Measurements from ENCODE around the gene CALM1.

The CALM1 gene

GRCh38 chr14:90423166-90423565 lies 26.3 kb downstream of the CALM1 start:
- no peaks in the 10 kb centered on the region for H3K4me1 ChIP-seq (ENCODE audit: control insufficient read depth, insufficient read depth, low read length)
- H3K27me3 ChIP-seq (ENCODE audit: control insufficient read depth, insufficient read depth, low read length): peaks cover 4% of the 10 kb centered on the region
- H3K9ac ChIP-seq (ENCODE audit: low read length): no peak overlapping the region
- H3K36me3 ChIP-seq (ENCODE audit: control insufficient read depth, insufficient read depth, low read length): no peaks in the 10 kb centered on the region
- H3K4me3 ChIP-seq (ENCODE audit: low read length): no peak overlapping the region
- no peaks in the 10 kb centered on the region for H3K9me3 ChIP-seq (ENCODE audit: control insufficient read depth, low read length)

- Histone ChIP-seq H3K9ac (ENCODE audit: low read length) (no peak overlapping the region), H3K4me3 (ENCODE audit: low read length) (no peak overlapping the region), H3K4me1 (ENCODE audit: control insufficient read depth, insufficient read depth, low read length) (no peaks in the 10 kb centered on the region), H3K27me3 (ENCODE audit: control insufficient read depth, insufficient read depth, low read length) (peaks cover 4% of the 10 kb centered on the region), H3K9me3 (ENCODE audit: control insufficient read depth, low read length) (no peaks in the 10 kb centered on the region), H3K36me3 (ENCODE audit: control insufficient read depth, insufficient read depth, low read length) (no peaks in the 10 kb centered on the region)
These were observed 27.2 kb downstream of the CALM1 start for GRCh38 chr14:90424075-90424474.

GRCh38 chr14:90424686-90425372 lies 28.0 kb downstream of the CALM1 start:
- no peaks in the 10 kb centered on the region for H3K4me1 ChIP-seq (ENCODE audit: control insufficient read depth, insufficient read depth, low read length)
- no peak overlapping the region for H3K4me3 ChIP-seq (ENCODE audit: low read length)
- peaks cover 4% of the 10 kb centered on the region for H3K27me3 ChIP-seq (ENCODE audit: control insufficient read depth, insufficient read depth, low read length)
- no peaks in the 10 kb centered on the region for H3K36me3 ChIP-seq (ENCODE audit: control insufficient read depth, insufficient read depth, low read length)
- H3K9ac ChIP-seq (ENCODE audit: low read length): no peak overlapping the region
- no peaks in the 10 kb centered on the region for H3K9me3 ChIP-seq (ENCODE audit: control insufficient read depth, low read length)

GRCh38 chr14:90425373-90425879 lies 28.6 kb downstream of the CALM1 start:
- Histone ChIP-seq H3K36me3 (ENCODE audit: control insufficient read depth, insufficient read depth, low read length) (no peaks in the 10 kb centered on the region), H3K4me1 (ENCODE audit: control insufficient read depth, insufficient read depth, low read length) (no peaks in the 10 kb centered on the region), H3K9me3 (ENCODE audit: control insufficient read depth, low read length) (no peaks in the 10 kb centered on the region)

GRCh38 chr14:90426031-90426540 lies 29.3 kb downstream of the CALM1 start:
- Histone ChIP-seq H3K9ac (ENCODE audit: low read length) (no peak overlapping the region), H3K9me3 (ENCODE audit: control insufficient read depth, low read length) (no peaks in the 10 kb centered on the region), H3K27me3 (ENCODE audit: control insufficient read depth, insufficient read depth, low read length) (peaks cover 4% of the 10 kb centered on the region), H3K36me3 (ENCODE audit: control insufficient read depth, insufficient read depth, low read length) (no peaks in the 10 kb centered on the region), H3K4me3 (ENCODE audit: low read length) (no peak overlapping the region), H3K4me1 (ENCODE audit: control insufficient read depth, insufficient read depth, low read length) (no peaks in the 10 kb centered on the region)

More at GRCh38 chr14:90425373-90425879, 28.6 kb downstream of the CALM1 start:
- H3K9ac ChIP-seq (ENCODE audit: low read length): no peak overlapping the region
- H3K27me3 ChIP-seq (ENCODE audit: control insufficient read depth, insufficient read depth, low read length): peaks cover 4% of the 10 kb centered on the region
- H3K4me3 ChIP-seq (ENCODE audit: low read length): no peak overlapping the region

GRCh38 chr14:90426663-90427062 lies 29.8 kb downstream of the CALM1 start:
- H3K36me3 ChIP-seq (ENCODE audit: control insufficient read depth, insufficient read depth, low read length): no peaks in the 10 kb centered on the region
- peaks cover 4% of the 10 kb centered on the region for H3K27me3 ChIP-seq (ENCODE audit: control insufficient read depth, insufficient read depth, low read length)
- H3K9ac ChIP-seq (ENCODE audit: low read length): no peak overlapping the region
- H3K9me3 ChIP-seq (ENCODE audit: control insufficient read depth, low read length): no peaks in the 10 kb centered on the region
- H3K4me1 ChIP-seq (ENCODE audit: control insufficient read depth, insufficient read depth, low read length): no peaks in the 10 kb centered on the region
- no peak overlapping the region for H3K4me3 ChIP-seq (ENCODE audit: low read length)

GRCh38 chr14:90427848-90428426 lies 31.1 kb downstream of the CALM1 start:
- no peaks in the 10 kb centered on the region for H3K4me1 ChIP-seq (ENCODE audit: control insufficient read depth, insufficient read depth, low read length)
- no peak overlapping the region for H3K4me3 ChIP-seq (ENCODE audit: low read length)
- H3K9ac ChIP-seq (ENCODE audit: low read length): no peak overlapping the region
- H3K36me3 ChIP-seq (ENCODE audit: control insufficient read depth, insufficient read depth, low read length): no peaks in the 10 kb centered on the region
- H3K9me3 ChIP-seq (ENCODE audit: control insufficient read depth, low read length): no peaks in the 10 kb centered on the region
- H3K27me3 ChIP-seq (ENCODE audit: control insufficient read depth, insufficient read depth, low read length): peaks cover 4% of the 10 kb centered on the region

- no peak overlapping the region for H3K4me3 ChIP-seq (ENCODE audit: low read length)
- no peaks in the 10 kb centered on the region for H3K4me1 ChIP-seq (ENCODE audit: control insufficient read depth, insufficient read depth, low read length)
- H3K27me3 ChIP-seq (ENCODE audit: control insufficient read depth, insufficient read depth, low read length): peaks cover 4% of the 10 kb centered on the region
- no peak overlapping the region for H3K9ac ChIP-seq (ENCODE audit: low read length)
- H3K9me3 ChIP-seq (ENCODE audit: control insufficient read depth, low read length): no peaks in the 10 kb centered on the region
- H3K36me3 ChIP-seq (ENCODE audit: control insufficient read depth, insufficient read depth, low read length): no peaks in the 10 kb centered on the region
These were observed 31.8 kb downstream of the CALM1 start for GRCh38 chr14:90428676-90429075.

GRCh38 chr14:90429236-90429635 lies 32.4 kb downstream of the CALM1 start:
- no peak overlapping the region for H3K9ac ChIP-seq (ENCODE audit: low read length)
- H3K4me3 ChIP-seq (ENCODE audit: low read length): no peak overlapping the region
- H3K36me3 ChIP-seq (ENCODE audit: control insufficient read depth, insufficient read depth, low read length): no peaks in the 10 kb centered on the region
- H3K4me1 ChIP-seq (ENCODE audit: control insufficient read depth, insufficient read depth, low read length): no peaks in the 10 kb centered on the region
- peaks cover 4% of the 10 kb centered on the region for H3K27me3 ChIP-seq (ENCODE audit: control insufficient read depth, insufficient read depth, low read length)
- no peaks in the 10 kb centered on the region for H3K9me3 ChIP-seq (ENCODE audit: control insufficient read depth, low read length)

- H3K36me3 ChIP-seq (ENCODE audit: control insufficient read depth, insufficient read depth, low read length): no peaks in the 10 kb centered on the region
- H3K27me3 ChIP-seq (ENCODE audit: control insufficient read depth, insufficient read depth, low read length): peaks cover 4% of the 10 kb centered on the region
- no peaks in the 10 kb centered on the region for H3K9me3 ChIP-seq (ENCODE audit: control insufficient read depth, low read length)
- no peaks in the 10 kb centered on the region for H3K4me1 ChIP-seq (ENCODE audit: control insufficient read depth, insufficient read depth, low read length)
- H3K9ac ChIP-seq (ENCODE audit: low read length): no peak overlapping the region
- H3K4me3 ChIP-seq (ENCODE audit: low read length): no peak overlapping the region
These were observed 32.9 kb downstream of the CALM1 start for GRCh38 chr14:90429754-90430153.

- no peak overlapping the region for H3K4me3 ChIP-seq (ENCODE audit: low read length)
- H3K9ac ChIP-seq (ENCODE audit: low read length): no peak overlapping the region
- no peaks in the 10 kb centered on the region for H3K27me3 ChIP-seq (ENCODE audit: control insufficient read depth, insufficient read depth, low read length)
- H3K4me1 ChIP-seq (ENCODE audit: control insufficient read depth, insufficient read depth, low read length): no peaks in the 10 kb centered on the region
- H3K36me3 ChIP-seq (ENCODE audit: control insufficient read depth, insufficient read depth, low read length): no peaks in the 10 kb centered on the region
- no peaks in the 10 kb centered on the region for H3K9me3 ChIP-seq (ENCODE audit: control insufficient read depth, low read length)
These were observed 37.7 kb downstream of the CALM1 start for GRCh38 chr14:90434370-90435020.

GRCh38 chr14:90438841-90439240 lies 42.0 kb downstream of the CALM1 start:
- H3K9me3 ChIP-seq (ENCODE audit: control insufficient read depth, low read length): no peaks in the 10 kb centered on the region
- no peaks in the 10 kb centered on the region for H3K4me1 ChIP-seq (ENCODE audit: control insufficient read depth, insufficient read depth, low read length)
- H3K9ac ChIP-seq (ENCODE audit: low read length): no peak overlapping the region
- H3K4me3 ChIP-seq (ENCODE audit: low read length): no peak overlapping the region
- no peaks in the 10 kb centered on the region for H3K36me3 ChIP-seq (ENCODE audit: control insufficient read depth, insufficient read depth, low read length)
- H3K27me3 ChIP-seq (ENCODE audit: control insufficient read depth, insufficient read depth, low read length): no peaks in the 10 kb centered on the region
